SK-N-MC (cell line): ENCODE results near the gene CDC20B.

Source experiments
- EZH2 ChIP-seq: fragments of 200-600 bp; sonication (generic); IDR thresholded peaks from one replicate; pipeline ENCODE4 v1.6.1; 2017; ENCODE audit warnings: antibody characterized with exemption
- FOXP2 ChIP-seq: optimal IDR thresholded peaks from 2 replicates; pipeline ENCODE3; 2011; ENCODE audit warnings: mild to moderate bottlenecking, moderate library complexity; ENCODE audit not compliant: insufficient read depth; ENCODE audit errors: extremely low read length, control extremely low read depth
- POLR2AphosphoS5 ChIP-seq: IDR thresholded peaks from 2 replicates; pipeline ENCODE4 v1.6.1; 2012; ENCODE audit warnings: mild to moderate bottlenecking, low read depth, low read length, borderline replicate concordance

DNA sequence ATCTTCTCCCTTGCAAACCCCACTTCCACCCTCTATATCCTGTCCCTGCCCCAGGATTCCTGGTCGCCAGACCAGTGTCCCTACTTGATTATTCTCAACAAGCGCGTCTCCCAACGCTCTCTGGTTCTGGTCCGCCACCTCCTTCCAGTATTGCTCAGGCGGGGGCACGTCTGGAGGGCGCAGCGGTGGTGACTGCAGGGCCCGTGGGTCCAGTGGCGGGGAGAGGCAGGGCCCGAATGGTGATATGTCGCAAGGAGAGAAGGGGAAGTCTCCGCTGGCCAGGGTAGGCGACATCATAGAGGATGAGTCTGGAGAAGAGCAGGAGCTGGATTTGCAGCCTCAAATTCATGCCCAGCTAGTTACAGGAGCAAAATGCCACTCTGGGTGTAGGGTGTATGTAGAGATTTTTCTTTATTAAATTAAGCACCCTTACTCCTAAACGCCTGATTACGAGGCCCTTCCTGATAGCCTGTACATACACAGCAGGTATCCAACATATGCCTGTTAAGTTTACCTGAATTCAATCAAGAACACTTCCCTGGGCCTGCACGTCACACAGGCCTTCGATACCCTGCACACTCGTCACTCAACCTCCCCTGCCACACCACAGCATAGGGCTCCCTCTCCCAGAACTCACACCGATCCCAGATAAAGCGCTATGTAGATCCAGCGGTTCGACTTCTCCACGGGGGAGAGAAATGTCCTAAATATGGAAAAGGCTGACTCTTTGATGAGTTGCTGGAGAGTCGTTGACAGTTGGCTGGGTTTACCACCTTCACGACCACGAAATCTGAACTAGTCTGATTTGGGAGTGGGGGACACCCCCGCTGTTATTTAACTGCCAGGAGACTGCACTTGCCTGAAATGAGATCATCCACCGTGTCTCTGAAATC, 49.4 kb upstream of the CDC20B start:
- TF ChIP-seq FOXP2, result no peak
- TF ChIP-seq EZH2, result no peak
- TF ChIP-seq POLR2AphosphoS5, result no peak
